GM12891 (cell line): ENCODE results near the gene TMCC1.
"Not testable (repeated sequence)": the region's sequence is repeated elsewhere in the genome, so short reads cannot be mapped to it uniquely, and the experiment has no call there.

Experiments
- DNase-seq: peaks from one replicate; pipeline ENCODE4 v3.0.0; 2011; ENCODE audit warnings: low spot score; ENCODE audit not compliant: insufficient read length
- FAIRE-seq: peaks from 2 replicates; lab custom pipeline; 2011; peaks lifted over from hg19 to GRCh38; lab: Jason Lieb, UNC
- PAX5 ChIP-seq: IDR thresholded peaks from 2 replicates; pipeline ENCODE4 v1.6.1; 2011; ENCODE audit warnings: low read length, moderate library complexity, mild to moderate bottlenecking; ENCODE audit not compliant: insufficient read depth, severe bottlenecking
- POLR2A ChIP-seq: IDR thresholded peaks from 2 replicates; pipeline ENCODE4 v1.6.1; 2011; ENCODE audit warnings: low read depth, low read length, control low read depth
- POLR2AphosphoS5 ChIP-seq: IDR thresholded peaks from 2 replicates; pipeline ENCODE4 v1.6.1; 2011; ENCODE audit warnings: low read depth, low read length, control low read depth
- POU2F2 ChIP-seq: IDR thresholded peaks from 2 replicates; pipeline ENCODE4 v1.6.1; 2011; ENCODE audit warnings: low read depth, mild to moderate bottlenecking, control low read depth, low read length, moderate library complexity
- SPI1 ChIP-seq: IDR thresholded peaks from 2 replicates; pipeline ENCODE4 v1.6.1; 2011; ENCODE audit warnings: low read depth, low read length, control low read depth
- TAF1 ChIP-seq: IDR thresholded peaks from 2 replicates; pipeline ENCODE4 v1.6.1; 2011; ENCODE audit warnings: low read depth, low read length, control low read depth

Gene TMCC1

GRCh38 chr3:129648391-129648790 lies 245.1 kb downstream of the TMCC1 start:
- TF ChIP-seq PAX5 (no peak), POLR2A (no peak)
- FAIRE-seq (no peak), DNase-seq (no peak)

GRCh38 chr3:129645286-129645685 lies 248.2 kb downstream of the TMCC1 start:
- FAIRE-seq (no peak), DNase-seq (no peak)
- TF ChIP-seq PAX5, result no peak
- no peak for TF ChIP-seq POU2F2
- no peak for TF ChIP-seq POLR2A
- TF ChIP-seq TAF1, result no peak
- no peak for TF ChIP-seq SPI1
- no peak for TF ChIP-seq POLR2AphosphoS5

GRCh38 chr3:129644836-129645235 lies 248.7 kb downstream of the TMCC1 start:
- no peak for TF ChIP-seq POU2F2
- no peak for TF ChIP-seq SPI1
- no peak for TF ChIP-seq TAF1
- no peak for TF ChIP-seq POLR2AphosphoS5
- no peak for TF ChIP-seq PAX5
- TF ChIP-seq POLR2A, result no peak
- FAIRE-seq, result no peak
- no peak for DNase-seq

- not testable (repeated sequence) for FAIRE-seq, DNase-seq
These were observed 251.8 kb downstream of the TMCC1 start for GRCh38 chr3:129641567-129642260.

GRCh38 chr3:129640985-129641384 lies 252.5 kb downstream of the TMCC1 start:
- FAIRE-seq, result not testable (repeated sequence)

GRCh38 chr3:129638481-129638880 lies 255.0 kb downstream of the TMCC1 start:
- no peak for FAIRE-seq
- TF ChIP-seq TAF1 (no peak), POLR2AphosphoS5 (no peak), SPI1 (no peak), POLR2A (no peak), PAX5 (no peak), POU2F2 (no peak)
- no peak for DNase-seq

More at GRCh38 chr3:129640985-129641384, 252.5 kb downstream of the TMCC1 start:
- DNase-seq, result not testable (repeated sequence)

GRCh38 chr3:129636082-129636481 lies 257.4 kb downstream of the TMCC1 start:
- TF ChIP-seq POLR2AphosphoS5 (no peak), POU2F2 (no peak), SPI1 (no peak), POLR2A (no peak), TAF1 (no peak), PAX5 (no peak)
- FAIRE-seq (no peak), DNase-seq (no peak)

GRCh38 chr3:129635656-129636055 lies 257.9 kb downstream of the TMCC1 start:
- no peak for TF ChIP-seq SPI1
- no peak for TF ChIP-seq POU2F2
- no peak for TF ChIP-seq POLR2AphosphoS5
- TF ChIP-seq TAF1, result no peak
- TF ChIP-seq POLR2A, result no peak
- no peak for TF ChIP-seq PAX5
- FAIRE-seq (no peak), DNase-seq (no peak)

- no peak for FAIRE-seq
- DNase-seq, result no peak
- no peak for TF ChIP-seq POU2F2
- TF ChIP-seq POLR2A, result no peak
- TF ChIP-seq PAX5, result no peak
- TF ChIP-seq SPI1, result no peak
- TF ChIP-seq POLR2AphosphoS5, result no peak
These were observed 259.6 kb downstream of the TMCC1 start for GRCh38 chr3:129633751-129634481.

GRCh38 chr3:129632977-129633376 lies 260.5 kb downstream of the TMCC1 start:
- FAIRE-seq (no peak), DNase-seq (no peak)
- no peak for TF ChIP-seq POLR2AphosphoS5
- no peak for TF ChIP-seq SPI1
- no peak for TF ChIP-seq POU2F2
- TF ChIP-seq POLR2A, result no peak
- no peak for TF ChIP-seq PAX5
- TF ChIP-seq TAF1, result no peak
